ENCODE data around the gene HOXA7. TPM values are rescaled to one million over a fixed set of nuclear protein-coding genes. Genes with fewer than 3 reads are reported as not detected.

The HOXA7 gene
- total and polyA plus RNA-seq, 7 experiments from 2014 or later: not detected

GRCh38 chr7:27165089-27165995, 8.9 kb upstream of the HOXA7 start, which contains the start of gene HOXA9:
TSS of gene HOXA9 (minus strand) at chr7:27165537. CDS start at chr7:27165457, 80 bp downstream.
- Histone ChIP-seq H3K4me3 (ENCODE audit: low read length) (no peak within 1 kb of the TSS), H3K9me3 (ENCODE audit: control insufficient read depth in 2 of 3, low read length in 3 of 3) (no peaks in the 10 kb centered on the region), H3K27ac (ENCODE audit: low read depth, low read length) (no peak within 1 kb of the TSS), H3K4me1 (ENCODE audit: control insufficient read depth in 2 of 2, insufficient read depth in 2 of 2, low read length in 2 of 2) (peaks cover 14 to 45% of the 10 kb centered on the region in 2 donors), H3K36me3 (ENCODE audit: control insufficient read depth in 2 of 3, insufficient read depth in 3 of 3, low read length in 3 of 3) (no peaks in the 10 kb centered on the region), H3K27me3 (ENCODE audit: control insufficient read depth in 2 of 2, insufficient read depth in 2 of 2, low read length in 2 of 2) (peaks cover 34 to 67% of the 10 kb centered on the region in 2 donors)
- H3K4me3 Mint-ChIP-seq: peak within 1 kb of the TSS; percentile 20 to 75 (median 64)
- H3K27me3 Mint-ChIP-seq: peaks cover 61 to 83% (median 65%) of the 10 kb centered on the region in 5 donors
- POLR2A ChIA-PET: interaction anchor here (1.2 kb wide), 1 partner anchor 21 kb away, joined by 4 read pairs; no protein-coding TSS in a partner anchor
- peaks cover 0 to 5% (median 5%) of the 10 kb centered on the region in 5 donors for H3K36me3 Mint-ChIP-seq
- peak within 1 kb of the TSS; percentile 67 to 89 (median 79) for H3K27ac Mint-ChIP-seq
- peaks cover 0 to 22% (median 0%) of the 10 kb centered on the region in 11 donors for H3K9me3 Mint-ChIP-seq
- intact Hi-C loops (cut with micrococcal nuclease): no loop called here
- CTCF ChIA-PET: no interaction called here
- ATAC-seq (peak; percentile 44), DNase-seq (peak in 3 of 9 donors; percentile 22 to 37 (median 33))
- H3K4me1 Mint-ChIP-seq: peaks cover 14 to 58% (median 26%) of the 10 kb centered on the region in 7 donors

- H3K4me3 Mint-ChIP-seq: peak overlapping the region in 8 of 10 donors; percentile 5 to 63 (median 42)
- peaks cover 64 to 86% (median 66%) of the 10 kb centered on the region in 5 donors for H3K27me3 Mint-ChIP-seq
- POLR2A ChIA-PET: no interaction called here
- Histone ChIP-seq H3K4me1 (ENCODE audit: control insufficient read depth in 2 of 2, insufficient read depth in 2 of 2, low read length in 2 of 2) (peaks cover 14 to 51% of the 10 kb centered on the region in 2 donors), H3K9me3 (ENCODE audit: control insufficient read depth in 2 of 3, low read length in 3 of 3) (no peaks in the 10 kb centered on the region), H3K27ac (ENCODE audit: low read depth, low read length) (no peak overlapping the region), H3K4me3 (ENCODE audit: low read length) (no peak overlapping the region), H3K27me3 (ENCODE audit: control insufficient read depth in 2 of 2, insufficient read depth in 2 of 2, low read length in 2 of 2) (peaks cover 37 to 68% of the 10 kb centered on the region in 2 donors), H3K36me3 (ENCODE audit: control insufficient read depth in 2 of 3, insufficient read depth in 3 of 3, low read length in 3 of 3) (no peaks in the 10 kb centered on the region)
- DNase-seq (peak in 1 of 9 donors; percentile 33), ATAC-seq (no peak)
- peak overlapping the region in 8 of 9 donors; percentile 51 to 84 (median 66) for H3K27ac Mint-ChIP-seq
- peaks cover 0 to 20% (median 0%) of the 10 kb centered on the region in 11 donors for H3K9me3 Mint-ChIP-seq
- H3K4me1 Mint-ChIP-seq: peaks cover 20 to 61% (median 30%) of the 10 kb centered on the region in 7 donors
- CTCF ChIA-PET: no interaction called here
- intact Hi-C loops (cut with micrococcal nuclease): loop anchor here (5.0 kb wide), 5 partner anchors 33 to 1212 kb away; partner anchors contain the start of genes EVX1 (in 1 of the 2) and SNX10 (in 1 of the 2)
- H3K36me3 Mint-ChIP-seq: peaks cover 0 to 5% (median 5%) of the 10 kb centered on the region in 5 donors
These were observed 8.1 kb upstream of the HOXA7 start for GRCh38 chr7:27164367-27165088.

GRCh38 chr7:27164045-27164366, 7.5 kb upstream of the HOXA7 start:
- Mint-ChIP-seq H3K4me1 (peaks cover 20 to 59% (median 30%) of the 10 kb centered on the region in 7 donors), H3K36me3 (peaks cover 0 to 5% (median 5%) of the 10 kb centered on the region in 5 donors), H3K4me3 (peak overlapping the region in 4 of 10 donors; percentile 3 to 61 (median 46)), H3K27me3 (peaks cover 67 to 90% (median 71%) of the 10 kb centered on the region in 5 donors), H3K27ac (peak overlapping the region in 8 of 9 donors; percentile 5 to 69 (median 54)), H3K9me3 (peaks cover 0 to 19% (median 0%) of the 10 kb centered on the region in 11 donors)
- Histone ChIP-seq H3K27ac (ENCODE audit: low read depth, low read length) (no peak overlapping the region), H3K9me3 (ENCODE audit: control insufficient read depth in 2 of 3, low read length in 3 of 3) (no peaks in the 10 kb centered on the region), H3K4me1 (ENCODE audit: control insufficient read depth in 2 of 2, insufficient read depth in 2 of 2, low read length in 2 of 2) (peaks cover 14 to 49% of the 10 kb centered on the region in 2 donors), H3K27me3 (ENCODE audit: control insufficient read depth in 2 of 2, insufficient read depth in 2 of 2, low read length in 2 of 2) (peaks cover 42 to 68% of the 10 kb centered on the region in 2 donors), H3K4me3 (ENCODE audit: low read length) (no peak overlapping the region), H3K36me3 (ENCODE audit: control insufficient read depth in 2 of 3, insufficient read depth in 3 of 3, low read length in 3 of 3) (no peaks in the 10 kb centered on the region)
- ATAC-seq: no peak
- no peak for DNase-seq
- ChIA-PET POLR2A (no interaction called here), CTCF (interaction anchor here (0.6 kb wide), 1 partner anchor 116 kb away, joined by 3 read pairs; no protein-coding TSS in a partner anchor)
- intact Hi-C loops (cut with micrococcal nuclease): loop anchor here (5.0 kb wide), 5 partner anchors 33 to 1212 kb away; partner anchors contain the start of genes EVX1 (in 1 of the 2) and SNX10 (in 1 of the 2)

- no peak for ATAC-seq
- Histone ChIP-seq H3K4me3 (ENCODE audit: low read length) (no peak overlapping the region), H3K27ac (ENCODE audit: low read depth, low read length) (no peak overlapping the region), H3K4me1 (ENCODE audit: control insufficient read depth in 2 of 2, insufficient read depth in 2 of 2, low read length in 2 of 2) (peaks cover 14 to 45% of the 10 kb centered on the region in 2 donors), H3K9me3 (ENCODE audit: control insufficient read depth in 2 of 3, low read length in 3 of 3) (no peaks in the 10 kb centered on the region), H3K27me3 (ENCODE audit: control insufficient read depth in 2 of 2, insufficient read depth in 2 of 2, low read length in 2 of 2) (peaks cover 40 to 68% of the 10 kb centered on the region in 2 donors), H3K36me3 (ENCODE audit: control insufficient read depth in 2 of 3, insufficient read depth in 3 of 3, low read length in 3 of 3) (no peaks in the 10 kb centered on the region)
- Mint-ChIP-seq H3K9me3 (peaks cover 0 to 15% (median 0%) of the 10 kb centered on the region in 11 donors), H3K4me3 (peak overlapping the region in 3 of 10 donors; percentile 3 to 61 (median 48)), H3K27ac (peak overlapping the region in 8 of 9 donors; percentile 19 to 69 (median 55)), H3K4me1 (peaks cover 15 to 59% (median 28%) of the 10 kb centered on the region in 7 donors), H3K36me3 (peaks cover 0 to 5% (median under 1%) of the 10 kb centered on the region in 5 donors), H3K27me3 (peaks cover 67 to 90% (median 71%) of the 10 kb centered on the region in 5 donors)
- CTCF ChIA-PET: interaction anchor here (0.6 to 3.4 kb wide), 4 partner anchors 14 to 1270 kb away, joined by 3 to 42 read pairs (median 6); no protein-coding TSS in a partner anchor
- DNase-seq: no peak
- intact Hi-C loops (cut with micrococcal nuclease): loop anchor here (5.0 kb wide), 5 partner anchors 34 to 1211 kb away; partner anchors contain the start of genes EVX1 (in 1 of the 2) and SNX10 (in 1 of the 2)
- POLR2A ChIA-PET: no interaction called here
These were observed 7.0 kb upstream of the HOXA7 start for GRCh38 chr7:27163288-27164044.

DNA sequence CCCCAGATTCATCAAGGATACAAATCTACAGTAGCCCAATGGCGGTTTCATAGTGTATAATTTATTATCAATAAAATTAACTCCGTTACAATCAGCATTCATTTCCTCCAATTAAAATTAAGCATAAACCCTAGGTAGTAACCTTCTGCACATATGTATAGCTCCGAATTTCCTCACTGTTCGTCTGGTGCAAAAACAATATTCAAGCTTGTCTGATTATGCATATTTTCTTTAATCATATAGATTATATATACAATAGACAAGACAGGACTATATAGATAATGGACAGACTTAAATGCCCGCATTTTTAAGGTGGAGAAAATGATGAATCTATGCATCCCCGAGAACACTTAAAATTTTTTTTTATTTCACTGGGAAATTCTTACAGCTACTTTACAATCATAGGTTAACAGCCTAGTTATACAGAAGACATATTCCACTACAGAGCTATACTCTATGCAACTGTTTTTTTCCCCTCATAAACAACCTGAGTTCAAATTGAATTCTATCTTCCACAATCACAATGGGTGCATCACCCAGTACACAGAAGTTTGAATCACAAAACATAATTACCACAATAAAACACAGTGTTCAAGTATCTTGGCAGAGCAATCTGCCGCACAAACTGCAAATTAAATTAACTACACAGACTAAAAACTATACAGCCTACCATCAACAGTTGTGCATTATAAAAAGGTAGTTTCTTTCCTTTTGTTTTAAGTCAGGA, 6.2 kb upstream of the HOXA7 start:
- Mint-ChIP-seq H3K4me1 (peaks cover 20 to 59% (median 34%) of the 10 kb centered on the region in 7 donors), H3K4me3 (no peak overlapping the region), H3K27me3 (peaks cover 69 to 90% (median 72%) of the 10 kb centered on the region in 5 donors), H3K9me3 (peaks cover 0 to 13% (median 0%) of the 10 kb centered on the region in 11 donors), H3K27ac (no peak overlapping the region), H3K36me3 (peaks cover 0 to 5% (median 0%) of the 10 kb centered on the region in 5 donors)
- Histone ChIP-seq H3K4me3 (ENCODE audit: low read length) (no peak overlapping the region), H3K4me1 (ENCODE audit: control insufficient read depth in 2 of 2, insufficient read depth in 2 of 2, low read length in 2 of 2) (peaks cover 18 to 45% of the 10 kb centered on the region in 2 donors), H3K9me3 (ENCODE audit: control insufficient read depth in 2 of 3, low read length in 3 of 3) (no peaks in the 10 kb centered on the region), H3K36me3 (ENCODE audit: control insufficient read depth in 2 of 3, insufficient read depth in 3 of 3, low read length in 3 of 3) (no peaks in the 10 kb centered on the region), H3K27me3 (ENCODE audit: control insufficient read depth in 2 of 2, insufficient read depth in 2 of 2, low read length in 2 of 2) (peaks cover 33 to 68% of the 10 kb centered on the region in 2 donors), H3K27ac (ENCODE audit: low read depth, low read length) (no peak overlapping the region)
- no peak for DNase-seq
- no peak for ATAC-seq
- CTCF ChIA-PET: interaction anchor here (0.6 to 3.4 kb wide), 9 partner anchors 10 to 1269 kb away, joined by 3 to 42 read pairs (median 5); partner anchors contain the start of gene HOXA3
- POLR2A ChIA-PET: no interaction called here
- intact Hi-C loops (cut with micrococcal nuclease): loop anchor here (5.0 kb wide), 5 partner anchors 35 to 1210 kb away; partner anchors contain the start of genes EVX1 (in 1 of the 2) and SNX10 (in 1 of the 2)
